Heart left ventricle (tissue), 16 donors: ENCODE measurements around the gene CREBBP. TPM values are rescaled to one million over a fixed set of nuclear protein-coding genes. Genes with fewer than 3 reads are reported as not detected.
"Not testable (repeated sequence)": the region's sequence is repeated elsewhere in the genome, so short reads cannot be mapped to it uniquely, and the experiment has no call there.

ENCODE experiments used
- ATAC-seq, 4 donors: fragments of 200-7000 bp; cut with Tn5 transposase; one replicate each; pipeline ENCODE4 v1.9.1; 2020 to 2022; ENCODE audit warnings: moderate library complexity in 4 of 4, mild to moderate bottlenecking in 3 of 4, moderate number of reproducible peaks in 1 of 4
- DNase-seq, 5 donors: peaks; one replicate each; pipeline ENCODE4 v3.0.0-alpha.2; 2020
- H3K27ac ChIP-seq, 12 donors: fragments of 200-600 bp; sonication (generic) in 4 of 12; one replicate each; pipeline versions ENCODE4 v1.5.0 to v1.8.0; 2016 to 2022; ENCODE audit warnings: mild to moderate bottlenecking in 2 of 12
- H3K27me3 ChIP-seq, 9 donors: fragments of 200-600 bp; sonication (generic) in 2 of 9; one replicate each; pipeline versions ENCODE4 v1.5.1 to v1.8.0; 2016 to 2022; ENCODE audit warnings: mild to moderate bottlenecking in 3 of 9
- H3K36me3 ChIP-seq, 9 donors: fragments of 200-600 bp; sonication (generic) in 2 of 9; one replicate each; pipeline versions ENCODE4 v1.5.0 to v1.8.0; 2018 to 2022; ENCODE audit warnings: mild to moderate bottlenecking in 2 of 9
- H3K4me1 ChIP-seq, 12 donors: fragments of 200-600 bp; sonication (generic) in 4 of 12; one replicate each; pipeline versions ENCODE4 v1.5.0 to v1.8.0; 2016 to 2022; ENCODE audit warnings: mild to moderate bottlenecking in 3 of 12
- H3K4me3 ChIP-seq, 12 donors: fragments of 200-600 bp; sonication (generic) in 4 of 12; one replicate each; pipeline versions ENCODE4 v1.5.0 to v1.8.0; 2017 to 2022; ENCODE audit warnings: mild to moderate bottlenecking in 9 of 12, moderate library complexity in 4 of 12
- H3K9me3 ChIP-seq, 12 donors: fragments of 200-600 bp; sonication (generic) in 4 of 12; one replicate each; pipeline versions ENCODE4 v1.5.0 to v1.8.0; 2016 to 2022; ENCODE audit warnings: mild to moderate bottlenecking in 1 of 12
- POLR2A ChIP-seq, 2 donors: fragments of 450-650 bp; IDR thresholded peaks; one replicate each; pipeline ENCODE4 v1.6.1; 2017; ENCODE audit warnings: antibody characterized with exemption in 2 of 2, mild to moderate bottlenecking in 2 of 2, moderate library complexity in 2 of 2
- WGBS, 4 donors: extraction: QIAGEN DNeasy Blood & Tissue Kit in 2 of 4; methylation state at CpG; one replicate each; pipeline versions ENCODE4 v1.1.5 to v1.1.7; 2013 to 2018; 5-methylcytosine and 5-hydroxymethylcytosine counted together
- intact Hi-C, 10 donors: fragments of 100-400 bp; cut with DNase I; formaldehyde crosslinking; loops; one replicate each; pipeline versions ENCODE4 v1.11.1 to v1.14.2; 2022
- long read RNA-seq, 3 donors: library from polyadenylated mRNA; unstranded; transcript quantifications; one replicate each; pipeline ENCODE4 v2.0.0, GENCODE V29; 2020 to 2021
- polyA plus RNA-seq, 2 donors: library from polyadenylated mRNA; stranded (reverse); fragments of 200-250 nt; gene quantifications; one replicate each; pipeline ENCODE4 v1.2.3, GENCODE V29; 2013
- total RNA-seq, 9 donors: library from RNA; depleted of rRNA in 2 of 9; stranded (reverse); fragments of >200 nt in 2 of 9; fragmentation: NEBNext Ultra II Directional in 3 of 9; extraction: Animal tissue kit (Norgen Biotek cat#: 25700) in 3 of 9; gene quantifications; one replicate each; pipeline versions ENCODE4 v1.1.0 to v1.2.4, GENCODE V29; 2016 to 2023
- TF ChIP-seq, protein P1 (sequence below), 12 donors: fragments of 200-600 bp; sonication (generic) in 4 of 12; IDR thresholded peaks; one replicate each; pipeline versions ENCODE4 v1.5.0 to v1.8.0; 2018 to 2022; ENCODE audit warnings: antibody characterized with exemption in 12 of 12, mild to moderate bottlenecking in 5 of 12
- donor health status: ischemic (EF 13 %, LVEDD 7.1; RV severe dilation, severe dysfunction).
- donor health status: healthy with polysubstance abuse.
- donor health status: DM: no; HTN: yes; CAD: no.
- donor health status: DM: no; HTN: no; CAD: no.
- donor health status: ischemic (EF 25% LVEDD 6.9; RV normal size, moderate dysfunction).
- donor health status: ischemic (EF 25% LVEDD 5.7; RV mildly dilated, moderate dysfunction).
- donor health status: healthy.
- donor health status: DM: yes; HTN: yes; CAD: no.
- donor health status: ischemic (EF 35%, LVEDD 5.7; RV mildly dilated, moderate dysfunction).
- donor health status: nonischemic (EF 11% LVEDD 7.7; RV severe dilation, severe dysfunction).
- donor health status: DM: yes; HTN: yes; CAD: no.
- donor health status: PGD.
- donor health status: ischemic (EF 29% LVEDD 5.4; RV normal size, mild dysfunction).
- donor health status: nonischemic (EF 23%, LVEDD 6.1; RV moderate dilation, normal function).

CREBBP gene
- total RNA-seq: 10 to 100 TPM; 20.0 to 77.6 (median 45.9) TPM
- 10 to 100 TPM; 17.1 TPM for polyA plus RNA-seq
- long read RNA-seq, donor 1, partial matches to known transcripts: 7 of 10 reads
- long read RNA-seq, donor 1, other reads (novel, unspliced or antisense): 3 of 10 reads
- long read RNA-seq, donor 2, partial matches to known transcripts: 17 of 23 reads
- long read RNA-seq, donor 2, other reads (novel, unspliced or antisense): 6 of 23 reads
- long read RNA-seq, donor 3, partial matches to known transcripts: 11 of 13 reads
- long read RNA-seq, donor 3, other reads (novel, unspliced or antisense): 2 of 13 reads

- DNase-seq (peak; percentile 82 to 94 (median 91)), ATAC-seq (peak; percentile 79 to 93 (median 91))
- no peaks in the 10 kb centered on the region for H3K27me3 ChIP-seq
- H3K9me3 ChIP-seq: no peaks in the 10 kb centered on the region
- 5 to 38% (median 8%) methylated on average over 14 to 96 of the region's 96 CpGs for WGBS, 4 donors
- H3K4me1 ChIP-seq: peaks cover 2 to 39% (median 30%) of the 10 kb centered on the region in 12 donors
- TF ChIP-seq POLR2A (IDR thresholded peaks at IDR 0.05): peak in 1 of 2 donors; percentile 74
- TF ChIP-seq, protein P1, sequence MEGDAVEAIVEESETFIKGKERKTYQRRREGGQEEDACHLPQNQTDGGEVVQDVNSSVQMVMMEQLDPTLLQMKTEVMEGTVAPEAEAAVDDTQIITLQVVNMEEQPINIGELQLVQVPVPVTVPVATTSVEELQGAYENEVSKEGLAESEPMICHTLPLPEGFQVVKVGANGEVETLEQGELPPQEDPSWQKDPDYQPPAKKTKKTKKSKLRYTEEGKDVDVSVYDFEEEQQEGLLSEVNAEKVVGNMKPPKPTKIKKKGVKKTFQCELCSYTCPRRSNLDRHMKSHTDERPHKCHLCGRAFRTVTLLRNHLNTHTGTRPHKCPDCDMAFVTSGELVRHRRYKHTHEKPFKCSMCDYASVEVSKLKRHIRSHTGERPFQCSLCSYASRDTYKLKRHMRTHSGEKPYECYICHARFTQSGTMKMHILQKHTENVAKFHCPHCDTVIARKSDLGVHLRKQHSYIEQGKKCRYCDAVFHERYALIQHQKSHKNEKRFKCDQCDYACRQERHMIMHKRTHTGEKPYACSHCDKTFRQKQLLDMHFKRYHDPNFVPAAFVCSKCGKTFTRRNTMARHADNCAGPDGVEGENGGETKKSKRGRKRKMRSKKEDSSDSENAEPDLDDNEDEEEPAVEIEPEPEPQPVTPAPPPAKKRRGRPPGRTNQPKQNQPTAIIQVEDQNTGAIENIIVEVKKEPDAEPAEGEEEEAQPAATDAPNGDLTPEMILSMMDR (IDR thresholded peaks at IDR 0.05): no peak
- intact Hi-C loops: loop anchor here in 8 of 10 donors (1.0 to 10.0 kb wide), 6 partner anchors 76 to 356 kb away; partner anchors contain the start of gene SLX4 (in 1 of the 8)
- peak within 1 kb of the TSS; percentile 60 to 96 (median 86) for H3K4me3 ChIP-seq
- H3K36me3 ChIP-seq: peaks cover 0 to 6% (median 0%) of the 10 kb centered on the region in 9 donors
- peak within 1 kb of the TSS; percentile 65 to 93 (median 84) for H3K27ac ChIP-seq
These were observed at the start of gene CREBBP for GRCh38 chr16:3880623-3881498. Gene CREBBP (minus strand): TSS chr16:3880713. CDS start chr16:3879916, 797 bp downstream.

DNA sequence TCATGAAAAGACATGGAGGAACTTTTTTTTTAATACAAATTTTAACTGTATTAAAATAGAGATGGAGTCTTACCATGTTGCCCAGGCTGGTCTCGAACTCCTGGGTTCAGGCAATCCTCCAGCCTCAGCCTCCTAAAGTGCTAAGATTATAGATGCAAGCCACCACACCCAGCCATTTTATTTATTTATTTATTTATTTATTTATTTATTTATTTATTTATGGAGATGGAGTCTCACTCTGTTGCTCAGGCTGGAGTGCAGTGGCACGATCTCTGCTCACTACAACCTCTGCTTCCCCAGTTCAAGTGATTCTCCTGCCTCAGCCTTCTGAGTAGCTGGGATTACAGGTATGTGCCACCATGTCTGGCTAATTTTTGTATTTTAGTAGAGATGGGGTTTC lies 46.6 kb upstream of the CREBBP start:
- intact Hi-C loops, ATAC-seq: not testable (repeated sequence)
- 94 to 98% (median 96%) methylated on average over 2 of the region's 2 CpGs for WGBS, 4 donors

DNA sequence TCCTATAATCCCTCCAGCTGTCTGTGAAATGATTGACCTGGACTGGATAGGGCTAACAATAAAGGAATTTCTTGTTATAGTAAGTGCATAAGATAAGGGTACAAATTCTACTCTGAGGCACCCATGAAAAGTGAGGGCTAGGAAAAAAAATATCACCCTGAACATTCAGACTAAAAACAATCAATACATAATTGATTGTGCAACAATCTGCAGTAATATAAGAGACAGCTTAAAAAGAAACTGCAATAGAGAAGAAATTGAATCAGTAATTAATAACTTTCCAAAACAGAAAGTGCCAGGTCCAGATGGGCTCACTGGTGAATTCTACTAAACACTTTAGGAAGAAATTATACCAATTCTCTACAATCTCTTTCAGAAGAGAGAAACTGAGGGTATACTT lies 44.2 kb upstream of the CREBBP start:
- H3K4me3 ChIP-seq: no peak overlapping the region
- H3K9me3 ChIP-seq: no peaks in the 10 kb centered on the region
- H3K27me3 ChIP-seq: no peaks in the 10 kb centered on the region
- no peak overlapping the region for H3K27ac ChIP-seq
- intact Hi-C loops: no loop called here
- H3K36me3 ChIP-seq: no peaks in the 10 kb centered on the region
- no peak for DNase-seq
- no peaks in the 10 kb centered on the region for H3K4me1 ChIP-seq
- no peak for ATAC-seq
- TF ChIP-seq POLR2A (IDR thresholded peaks at IDR 0.05): no peak
- TF ChIP-seq, protein P1 (IDR thresholded peaks at IDR 0.05): no peak

More for the DNA sequence above, 46.6 kb upstream of the CREBBP start:
- H3K27me3 ChIP-seq, DNase-seq, H3K36me3 ChIP-seq, H3K4me1 ChIP-seq, H3K9me3 ChIP-seq, H3K4me3 ChIP-seq, H3K27ac ChIP-seq: not testable (repeated sequence)

- no peak overlapping the region for H3K4me3 ChIP-seq
- intact Hi-C loops: no loop called here
- no peak overlapping the region for H3K27ac ChIP-seq
- H3K27me3 ChIP-seq: no peaks in the 10 kb centered on the region
- TF ChIP-seq POLR2A (IDR thresholded peaks at IDR 0.05): no peak
- TF ChIP-seq, protein P1 (IDR thresholded peaks at IDR 0.05): no peak
- no peak for DNase-seq
- no peaks in the 10 kb centered on the region for H3K4me1 ChIP-seq
- 67 to 74% (median 71%) methylated on average over 7 to 13 of the region's 13 CpGs for WGBS, 4 donors
- no peaks in the 10 kb centered on the region for H3K36me3 ChIP-seq
- peaks cover 0 to 11% (median 0%) of the 10 kb centered on the region in 12 donors for H3K9me3 ChIP-seq
- no peak for ATAC-seq
These were observed 41.7 kb upstream of the CREBBP start for GRCh38 chr16:3922241-3922640.
